HG02588 (cell line): ENCODE data around the gene UNKL.

Source experiments
- ATAC-seq: cut with Tn5 transposase; IDR thresholded peaks from one replicate; pipeline ENCODE4 v1.9.1; 2021; ENCODE audit warnings: mild to moderate bottlenecking, moderate library complexity; ENCODE audit not compliant: unreplicated experiment

UNKL gene

DNA sequence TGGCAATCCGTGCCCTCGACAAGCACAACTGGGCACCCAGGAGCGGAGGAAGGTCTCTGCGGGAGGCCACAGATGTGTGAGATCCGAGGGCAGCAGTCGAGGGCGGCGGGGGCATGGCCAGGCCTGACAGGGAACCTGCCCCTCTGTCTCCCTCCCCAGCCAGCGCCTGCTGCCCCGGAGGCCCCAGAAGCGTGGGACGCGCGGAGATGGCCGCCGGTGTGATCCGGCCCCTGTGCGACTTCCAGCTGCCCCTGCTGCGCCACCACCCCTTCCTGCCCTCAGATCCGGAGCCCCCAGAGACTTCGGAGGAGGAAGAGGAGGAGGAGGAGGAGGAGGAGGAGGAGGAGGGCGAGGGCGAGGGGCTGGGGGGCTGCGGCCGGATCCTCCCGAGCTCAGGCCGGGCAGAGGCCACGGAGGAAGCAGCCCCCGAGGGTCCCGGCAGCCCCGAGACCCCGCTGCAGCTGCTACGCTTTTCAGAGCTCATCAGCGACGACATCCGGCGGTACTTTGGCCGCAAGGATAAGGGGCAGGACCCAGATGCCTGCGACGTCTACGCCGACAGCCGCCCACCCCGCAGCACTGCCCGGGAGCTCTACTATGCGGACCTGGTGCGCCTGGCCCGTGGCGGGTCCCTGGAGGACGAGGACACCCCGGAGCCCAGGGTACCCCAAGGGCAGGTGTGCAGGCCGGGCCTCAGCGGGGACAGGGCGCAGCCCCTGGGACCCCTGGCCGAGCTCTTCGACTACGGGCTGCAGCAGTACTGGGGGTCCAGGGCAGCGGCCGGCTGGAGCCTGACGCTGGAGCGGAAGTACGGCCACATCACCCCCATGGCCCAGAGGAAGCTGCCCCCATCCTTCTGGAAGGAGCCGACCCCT lies 18.1 kb upstream of the UNKL start:
- no peak for ATAC-seq

- ATAC-seq: no peak
Measured at GRCh38 chr16:1431497-1432270, 17.2 kb upstream of the UNKL start.

DNA sequence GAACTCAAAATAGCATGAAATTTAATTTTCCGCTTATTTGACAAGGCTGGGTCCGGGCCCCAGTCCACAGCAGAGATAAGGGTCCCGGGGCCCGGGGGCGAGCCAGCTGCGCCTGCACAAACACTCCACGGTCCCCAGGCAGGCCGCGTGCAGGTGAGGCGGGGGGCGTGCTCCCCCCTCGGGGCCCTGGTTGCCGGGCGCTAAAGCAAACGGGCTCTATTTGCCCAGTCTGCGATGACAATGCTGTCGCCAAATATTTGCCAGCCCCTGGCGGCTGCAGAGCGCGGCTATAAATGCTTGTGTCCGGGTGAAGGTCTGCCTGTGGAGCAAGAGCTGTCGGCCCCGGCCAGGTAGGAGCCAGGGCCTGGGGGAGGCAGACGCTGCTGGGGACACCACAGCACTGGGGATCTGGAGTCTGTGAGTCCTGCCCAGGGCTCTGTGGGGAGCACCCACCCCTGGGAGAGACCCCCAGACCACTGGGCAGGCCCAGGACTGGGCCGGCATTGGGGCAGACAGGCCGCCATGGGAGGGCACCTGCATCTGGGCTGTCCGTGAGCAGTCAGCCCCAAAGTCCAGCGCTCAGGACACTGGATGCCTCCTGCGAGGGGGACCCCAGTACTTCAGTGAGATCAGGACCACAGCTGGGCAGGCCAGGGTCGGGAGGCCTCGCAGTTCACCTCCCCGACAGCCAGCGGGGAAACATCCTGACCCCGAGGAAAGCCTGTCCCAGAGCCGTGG lies 16.4 kb upstream of the UNKL start, which contains the start of gene PERCC1:
Gene PERCC1, plus strand, starts transcription at position 320 of the 738 bp plus-strand sequence. CDS start 1,516 bp downstream, outside the sequence.
- ATAC-seq: no peak

DNA sequence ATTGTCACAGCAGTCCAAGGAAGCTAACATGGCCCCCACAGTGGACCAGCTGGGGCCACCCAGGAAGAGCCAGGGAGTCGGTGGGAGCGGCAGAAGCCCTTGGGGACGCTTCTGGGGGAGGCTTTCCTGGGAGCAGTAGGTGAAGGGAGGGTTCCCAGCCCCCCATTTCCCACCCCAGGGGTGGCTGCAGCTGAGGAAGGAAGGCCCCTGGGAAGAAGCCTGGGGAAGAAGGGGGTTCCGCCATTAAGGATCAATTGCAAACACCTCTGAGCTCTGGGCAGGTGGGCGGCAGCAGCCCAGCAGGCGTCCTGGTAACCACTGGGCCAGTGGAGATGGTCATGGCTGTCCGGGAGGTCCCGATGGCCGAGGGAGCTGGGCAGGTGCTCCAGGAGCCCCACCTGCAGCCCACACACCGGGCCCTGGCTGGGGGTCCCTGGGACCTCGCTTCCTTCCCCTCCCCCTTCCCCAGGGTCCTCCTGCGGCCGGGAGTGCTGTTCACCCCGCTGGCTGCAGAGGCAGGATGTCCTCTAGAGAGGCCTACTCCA lies 15.8 kb upstream of the UNKL start:
- no peak for ATAC-seq

- no peak for ATAC-seq
Measured at GRCh38 chr16:1429631-1430030, 15.1 kb upstream of the UNKL start.

- no peak for ATAC-seq
Measured at GRCh38 chr16:1429012-1429411, 14.5 kb upstream of the UNKL start.

DNA sequence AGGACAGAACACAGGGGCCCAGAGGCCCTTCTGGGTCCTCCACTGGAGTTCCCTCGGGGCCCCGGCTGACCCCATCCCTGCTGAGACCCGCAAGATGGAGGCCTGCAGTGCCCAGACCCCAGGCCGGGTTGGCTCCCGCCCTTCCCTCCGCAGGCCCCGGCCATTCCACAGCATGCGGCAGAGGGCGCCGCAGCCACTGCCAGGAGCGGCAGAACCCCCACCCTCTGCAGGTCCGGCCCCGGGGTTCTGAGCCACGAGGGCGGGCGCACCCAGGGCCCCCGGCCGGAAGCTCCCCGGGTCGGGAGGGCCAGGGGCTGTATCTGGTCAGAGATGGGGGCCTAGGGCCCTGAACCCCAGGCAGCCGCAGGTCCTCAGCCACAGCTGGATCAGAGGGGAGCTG lies 14.0 kb upstream of the UNKL start:
- ATAC-seq: no peak

DNA sequence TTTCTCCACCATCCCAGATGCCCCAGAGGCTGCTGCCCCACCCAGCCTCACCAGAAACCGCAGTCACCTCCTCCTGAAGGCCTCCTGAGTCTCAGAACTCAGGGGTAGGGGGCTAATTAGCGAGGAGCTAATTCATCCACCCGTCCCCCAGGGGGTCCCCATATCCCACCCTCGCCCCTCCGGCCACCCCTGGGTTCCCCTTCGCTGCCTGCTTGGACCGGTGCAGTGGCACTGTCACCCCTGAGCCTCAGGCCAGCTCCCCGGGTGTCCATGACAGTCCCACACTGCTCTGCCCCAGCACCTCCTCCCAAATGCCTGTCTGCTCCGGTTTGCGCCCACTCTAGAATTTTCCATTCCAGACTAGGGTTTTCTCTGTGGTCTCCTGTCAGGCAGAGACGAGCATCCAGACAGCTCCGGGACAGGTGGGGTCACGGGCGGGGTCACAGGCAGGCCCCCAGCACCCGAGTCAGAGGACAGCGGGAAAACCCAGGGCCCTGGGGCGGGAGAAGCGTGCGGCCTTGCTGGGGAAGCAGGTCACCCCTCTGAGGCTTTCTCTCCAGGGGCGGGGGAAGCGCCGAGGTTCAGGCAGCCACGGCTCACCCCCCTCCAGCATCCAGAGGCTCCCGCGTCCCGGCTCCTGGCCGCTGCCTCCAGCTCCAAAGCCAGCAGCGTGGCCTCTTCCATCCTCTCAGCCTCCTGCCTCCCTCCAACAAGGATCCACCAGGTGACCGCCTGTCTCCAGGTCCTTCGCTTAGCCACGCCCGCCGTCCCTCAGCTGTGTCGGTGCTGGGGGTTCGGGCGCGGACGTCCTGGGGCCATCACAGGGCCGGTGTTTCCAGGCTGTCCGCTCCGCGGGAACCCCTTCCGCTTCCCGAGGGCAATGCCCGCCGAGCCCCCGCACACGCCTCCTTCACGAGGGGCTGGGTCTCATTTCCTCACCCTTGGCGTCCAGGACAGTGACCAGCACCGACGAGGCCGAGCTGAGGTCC lies 13.3 kb upstream of the UNKL start:
- ATAC-seq: no peak

- no peak for ATAC-seq
Measured at GRCh38 chr16:1426734-1427471, 12.4 kb upstream of the UNKL start.

DNA sequence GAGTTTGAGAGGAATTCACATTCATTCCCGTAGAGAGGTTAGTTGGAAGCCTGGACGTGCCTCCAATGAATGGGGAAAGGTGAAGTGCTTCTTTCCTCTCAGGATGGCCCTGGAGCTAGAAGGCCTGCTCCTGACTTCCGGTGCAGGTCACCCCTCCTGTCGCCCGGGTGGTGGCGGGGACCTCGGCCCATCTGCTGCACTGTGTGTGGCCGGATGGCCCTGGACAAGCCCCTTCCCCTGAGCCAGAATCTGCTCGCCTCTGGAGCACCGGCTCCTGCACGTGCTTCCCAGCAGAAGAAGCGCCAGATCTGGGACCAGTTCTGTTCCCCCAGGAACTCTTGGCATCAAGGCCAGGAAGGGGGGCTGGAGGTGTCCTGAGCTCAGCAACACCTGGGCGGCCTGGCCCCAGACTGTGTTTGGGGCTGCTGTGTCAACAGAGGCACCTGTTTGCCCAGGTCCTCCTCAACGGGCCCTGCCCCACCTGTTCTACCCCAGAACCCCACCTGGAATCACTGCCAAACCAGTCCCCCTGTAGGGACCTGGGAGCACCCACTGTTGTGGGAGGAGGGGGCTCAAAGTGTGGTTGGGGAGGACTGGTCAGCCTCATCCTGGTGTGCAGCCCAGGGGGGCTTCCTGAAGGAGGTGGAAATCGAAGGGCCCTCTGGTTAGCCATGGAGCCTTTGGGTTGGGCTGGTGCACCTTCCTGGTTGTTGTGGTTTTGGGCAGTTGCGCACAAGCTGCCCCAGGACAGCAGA lies 11.3 kb upstream of the UNKL start:
- no peak for ATAC-seq

GRCh38 chr16:1424028-1424427 lies 9.5 kb upstream of the UNKL start:
- no peak for ATAC-seq

DNA sequence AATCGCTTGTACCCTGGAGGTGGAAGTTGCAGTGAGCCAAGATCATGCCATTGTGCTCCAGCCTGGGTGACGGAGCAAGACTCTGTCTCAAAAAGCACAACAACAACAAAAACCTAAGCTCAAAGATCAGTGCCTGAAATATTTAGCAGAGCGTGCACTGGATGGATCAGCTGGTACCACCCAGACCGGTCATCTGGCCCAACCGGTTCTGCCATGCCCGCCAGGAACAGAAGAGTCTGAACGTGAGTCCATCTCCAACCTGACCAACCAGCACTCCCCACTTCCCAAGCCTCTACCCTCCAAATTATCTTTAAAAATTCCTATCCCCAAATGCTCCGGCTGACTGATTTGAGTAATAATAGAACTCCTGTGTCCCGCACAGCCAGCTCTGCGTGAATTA lies 7.6 kb upstream of the UNKL start:
- no peak for ATAC-seq

DNA sequence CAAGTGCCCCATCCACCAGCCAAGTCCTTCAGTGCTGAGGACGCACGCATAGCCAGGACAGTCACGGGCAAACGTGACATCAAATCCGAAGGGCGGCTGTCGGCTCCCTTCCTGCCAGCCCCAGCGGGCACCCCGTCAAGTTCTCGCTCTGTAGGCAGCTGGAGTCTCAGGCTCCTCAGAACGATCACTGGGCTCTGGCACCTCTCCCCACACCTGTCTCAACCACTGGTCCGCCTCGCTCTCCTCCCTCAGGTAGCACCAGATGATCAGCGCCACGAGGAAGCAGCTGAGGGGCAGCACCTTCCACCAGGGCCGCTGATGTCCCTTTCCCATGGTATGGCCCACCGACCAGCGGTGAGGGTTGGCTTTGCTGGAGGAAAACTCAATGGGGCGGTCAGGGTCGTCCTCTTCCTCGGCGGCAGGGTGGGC lies 5.6 kb upstream of the UNKL start:
- peak; percentile 20 for ATAC-seq

- ATAC-seq: no peak
Measured at GRCh38 chr16:1416521-1416941, 2.0 kb upstream of the UNKL start.

GRCh38 chr16:1413684-1414531 lies 596 bp downstream of the UNKL start:
- ATAC-seq: peak; percentile 35

DNA sequence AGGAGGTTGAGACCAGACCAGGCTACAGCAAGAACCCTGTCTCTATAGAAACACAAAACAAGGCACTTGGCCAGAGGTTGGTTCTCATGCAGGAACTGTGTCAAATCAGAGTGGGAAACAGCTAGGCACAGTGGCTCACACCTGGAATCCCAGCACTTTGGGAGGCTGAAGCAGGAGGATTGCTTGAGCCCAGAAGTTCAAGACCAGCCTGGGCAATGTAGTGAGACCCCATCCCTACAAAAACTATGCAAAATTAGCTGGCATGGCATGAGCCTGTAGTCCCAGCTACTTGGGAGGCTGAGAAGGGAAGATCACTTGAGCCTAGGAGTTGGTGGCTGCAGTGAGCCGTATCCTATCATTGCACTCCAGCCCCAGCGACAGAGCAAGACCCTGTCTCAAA lies 1.7 kb downstream of the UNKL start:
- ATAC-seq: no peak

DNA sequence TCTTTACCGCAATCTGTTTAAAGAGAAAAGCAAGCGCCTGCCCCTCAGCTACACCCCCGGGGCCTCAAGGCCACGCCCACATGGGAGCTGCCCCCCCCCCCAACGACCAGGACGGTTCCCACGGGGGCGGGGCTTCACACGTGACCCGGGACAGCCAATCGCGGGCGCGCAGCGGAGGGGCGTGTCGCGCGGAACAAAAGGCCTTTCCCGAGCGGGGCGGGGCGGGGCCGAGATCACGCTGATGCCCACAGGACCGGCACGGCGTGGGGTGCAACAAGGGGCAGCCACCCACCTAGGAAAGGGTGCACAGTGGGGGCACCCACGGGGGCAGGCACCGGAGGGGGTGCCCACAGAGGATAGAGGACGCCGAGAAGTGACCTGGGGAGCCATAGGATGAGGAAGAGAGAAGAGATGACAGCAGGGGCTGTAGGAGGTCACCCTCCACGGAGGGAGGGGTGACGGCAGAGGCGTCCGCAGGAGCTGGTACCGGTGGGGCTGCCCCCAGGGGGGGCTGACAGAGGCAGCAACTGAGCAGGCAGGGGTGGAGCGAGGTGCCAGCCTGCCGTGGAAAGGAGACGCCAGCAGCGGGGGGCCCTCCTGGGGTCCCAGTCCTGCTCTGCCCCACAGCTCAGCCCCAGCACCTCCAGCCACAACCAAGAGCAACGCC lies 6.2 kb downstream of the UNKL start:
- ATAC-seq: peak; percentile 66
